ENCODE results near the gene OR6A2.

OR6A2 gene

DNA sequence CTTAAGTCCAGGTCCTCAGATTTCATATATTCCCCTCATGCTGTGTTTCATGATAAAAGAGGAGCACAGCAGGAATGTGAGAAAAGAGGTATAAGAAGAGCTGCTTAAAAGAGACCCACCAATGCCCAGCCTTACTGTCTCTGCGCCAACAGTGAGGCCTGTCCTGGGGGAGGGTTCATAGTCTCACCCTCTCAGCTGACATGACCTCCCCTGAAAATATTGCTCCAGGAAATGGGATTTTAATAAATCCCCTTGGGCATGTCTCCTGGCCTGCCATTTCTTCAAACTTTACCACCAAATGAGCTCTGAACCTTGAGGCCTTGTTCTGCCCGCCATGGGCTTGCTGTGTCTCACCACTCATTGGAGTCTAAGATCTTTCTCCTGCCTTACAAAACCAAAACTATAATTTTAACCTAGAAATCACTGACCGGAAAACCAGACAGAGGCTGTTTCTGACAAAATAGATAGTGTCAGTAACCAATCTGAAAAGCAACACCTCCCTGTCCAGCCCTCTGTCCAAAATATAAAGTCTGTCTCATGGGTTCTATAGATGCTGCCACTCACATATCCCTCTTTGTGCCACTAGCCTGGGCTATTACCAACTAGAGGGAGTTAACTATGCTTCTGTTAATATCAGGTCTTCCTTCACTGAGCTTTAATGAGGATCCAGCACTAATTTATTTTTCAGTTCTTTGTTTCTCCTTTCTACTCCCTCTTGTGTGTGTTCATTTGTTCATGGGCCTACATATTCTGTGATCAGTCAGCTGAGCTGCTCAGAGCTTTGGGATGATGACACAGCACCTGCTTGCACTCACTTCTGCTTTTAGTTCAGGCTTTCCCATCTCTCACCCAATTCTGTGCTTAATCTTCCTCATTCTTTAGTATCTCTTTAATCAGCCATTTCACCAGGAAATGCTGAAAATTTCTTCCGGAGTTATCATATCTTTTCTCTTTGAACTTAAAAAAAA is 27.3 kb downstream of the OR6A2 start, which contains the start of gene OR2AG2:
TSS of gene OR2AG2 (minus strand) at position 51 of the 968 bp plus-strand sequence. CDS start 3,019 bp downstream, outside the sequence.
- Histone ChIP-seq H3K4me3 (no peak within 1 kb of the TSS), H3K27ac (peak within 1 kb of the TSS in 2 of 21 experiments; percentile 21 to 26)

DNA sequence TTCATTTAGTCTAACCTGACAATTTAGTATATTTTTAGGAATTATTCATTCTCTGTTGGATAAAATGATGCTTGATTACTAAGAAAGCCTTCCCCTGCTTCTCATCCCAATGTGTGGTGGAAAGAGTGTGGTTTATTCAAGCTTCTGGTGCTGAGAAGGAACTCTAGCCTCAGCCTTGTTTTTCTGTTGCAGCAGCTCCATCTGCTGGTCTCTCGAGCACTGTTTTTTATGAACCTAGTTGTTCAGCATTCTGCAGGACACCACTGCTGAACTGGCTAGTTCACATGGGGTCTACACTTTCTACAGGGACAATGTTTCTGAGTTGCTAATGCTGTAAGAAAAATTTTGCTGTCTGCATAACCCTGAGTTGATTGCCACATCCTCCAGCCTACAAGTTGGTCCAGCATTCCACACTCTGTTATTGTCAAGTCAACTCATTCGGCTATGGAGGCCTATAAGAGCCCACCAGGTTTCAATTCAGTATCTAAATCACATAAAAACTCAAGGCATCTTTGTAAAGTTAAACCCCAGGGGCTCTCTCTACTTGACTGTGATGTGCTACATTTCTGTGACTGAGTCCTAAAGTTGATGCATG is 42.0 kb downstream of the OR6A2 start:
- Histone ChIP-seq H3K27ac (no peak overlapping the region), H3K4me3 (no peak overlapping the region)

DNA sequence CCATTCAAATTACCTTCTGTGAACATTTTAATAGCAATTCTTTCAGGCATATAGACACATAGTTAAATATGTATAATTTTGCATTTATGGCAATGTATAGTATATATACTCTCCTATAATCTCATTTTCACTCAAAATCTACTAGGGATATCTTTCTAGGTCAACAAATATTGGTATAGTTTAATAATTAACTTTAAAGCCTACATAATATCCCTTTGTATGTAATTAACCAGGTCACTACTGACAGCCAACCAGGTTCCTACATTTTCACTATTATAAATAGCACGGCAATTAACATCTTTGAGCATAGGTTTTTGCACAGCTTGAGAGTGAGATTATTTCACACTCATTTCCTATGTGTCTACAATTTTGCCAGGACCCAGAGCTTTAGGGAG is 43.5 kb downstream of the OR6A2 start:
- Histone ChIP-seq H3K4me3 (no peak overlapping the region), H3K27ac (no peak overlapping the region)

DNA sequence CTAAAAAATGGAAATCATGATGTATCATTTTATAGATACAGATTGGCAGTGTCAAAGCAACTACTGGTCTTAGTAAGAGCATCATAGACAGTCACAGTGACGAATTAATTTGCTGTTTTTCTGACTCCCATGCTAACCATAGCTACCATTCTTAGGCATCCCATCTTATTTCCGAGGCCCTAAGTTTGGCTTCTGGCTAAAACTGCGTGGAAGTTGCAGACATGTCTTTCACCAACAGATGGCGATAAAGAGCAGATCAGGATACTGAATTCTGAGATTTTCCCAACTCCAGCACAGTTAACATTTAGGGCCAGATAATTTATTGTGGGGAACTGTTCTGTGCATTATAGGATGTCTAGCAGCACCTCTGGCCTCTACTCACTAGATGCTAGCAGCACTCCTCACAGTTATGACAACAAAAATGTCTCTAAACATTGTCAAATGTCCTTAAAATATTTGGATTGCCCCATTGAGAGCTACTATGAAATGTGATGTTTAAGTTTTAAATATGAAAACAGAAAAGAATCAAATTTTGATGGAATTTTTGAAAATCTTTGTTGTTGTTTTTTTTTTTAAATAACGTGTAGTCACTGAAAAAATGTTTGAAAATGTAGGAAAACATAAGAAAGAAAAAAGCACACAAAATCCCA is 44.1 kb downstream of the OR6A2 start:
- no peak overlapping the region for H3K4me3 ChIP-seq
- no peak overlapping the region for H3K27ac ChIP-seq

DNA sequence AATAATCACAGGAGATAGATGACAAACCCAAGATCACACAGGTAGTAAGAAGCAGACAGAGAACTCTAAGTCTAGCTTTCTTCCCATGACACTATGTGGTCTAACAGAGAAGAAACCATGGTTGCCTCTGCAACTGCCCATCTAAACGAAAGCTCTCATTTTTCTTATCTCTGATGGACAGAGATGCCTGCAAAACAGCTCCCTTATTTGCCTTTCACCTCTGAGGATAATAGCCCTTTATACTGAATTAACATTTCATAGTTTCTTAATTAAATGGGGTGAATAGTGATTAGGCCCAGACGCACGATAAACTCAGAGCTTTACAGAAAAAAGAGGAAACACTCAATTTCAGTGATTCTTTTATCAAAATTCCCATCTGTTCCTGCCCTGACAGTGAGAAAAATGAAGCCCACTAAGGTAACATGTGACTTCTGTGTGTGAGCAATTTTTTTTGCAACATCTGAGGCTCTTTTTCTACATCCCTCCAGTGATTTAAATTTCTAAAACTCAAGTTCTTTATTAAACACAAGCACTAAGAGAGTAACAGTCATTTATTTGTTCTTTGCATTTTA is 52.3 kb downstream of the OR6A2 start:
- H3K27ac ChIP-seq: peak overlapping the region in 13 of 21 experiments; percentile 33 to 92 (median 79)

DNA sequence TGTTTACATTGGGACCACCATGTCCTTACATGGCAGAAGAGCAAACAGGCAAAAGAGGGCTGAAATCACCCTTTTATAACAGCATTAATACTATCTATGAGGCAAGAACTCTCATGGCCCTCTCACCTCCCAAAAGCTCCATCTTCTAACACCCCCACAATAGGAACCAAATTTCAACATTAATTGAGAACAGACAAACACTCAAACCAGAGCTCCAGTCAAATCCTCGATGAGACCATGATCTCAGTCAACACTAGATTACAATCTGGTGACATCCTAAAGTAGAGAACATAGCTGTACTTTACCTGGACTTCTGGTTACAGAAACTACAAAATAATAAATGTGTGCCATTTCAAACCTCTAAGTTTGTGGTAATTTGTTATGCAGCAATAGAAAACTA is 52.9 kb downstream of the OR6A2 start:
- Histone ChIP-seq H3K27ac (peak overlapping the region in 19 of 21 experiments; percentile 23 to 92 (median 78)), H3K4me3 (peak overlapping the region in 5 of 7 experiments; percentile 6 to 32 (median 22))

More for the DNA sequence above, 52.3 kb downstream of the OR6A2 start:
- no peak overlapping the region for H3K4me3 ChIP-seq

DNA sequence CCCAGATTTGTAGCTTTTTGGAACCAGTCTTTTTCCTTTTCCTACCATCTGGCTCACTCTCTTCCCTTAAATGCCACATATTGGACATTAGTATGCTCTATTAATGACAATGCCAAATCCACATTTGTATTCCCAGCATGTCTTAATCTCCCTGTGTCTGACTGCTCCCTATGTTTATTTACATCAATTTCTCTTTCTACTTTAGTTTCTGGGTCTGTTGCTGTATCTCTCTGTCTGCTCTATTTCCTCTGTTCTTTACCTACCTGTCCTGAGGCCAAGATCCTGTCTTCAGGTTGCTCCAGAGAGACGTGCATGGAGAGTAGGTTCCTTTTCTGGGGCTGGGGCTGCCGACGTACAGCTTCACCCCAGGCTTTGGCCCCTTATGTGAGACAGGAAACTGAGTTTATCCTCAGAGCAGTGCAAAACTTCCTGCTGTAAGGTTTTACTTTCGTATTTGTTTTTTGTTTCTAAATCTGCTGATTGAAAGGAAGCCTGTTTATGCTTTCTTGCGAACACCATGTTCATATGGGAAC is 53.3 kb downstream of the OR6A2 start:
- H3K27ac ChIP-seq: peak overlapping the region in 19 of 21 experiments; percentile 23 to 92 (median 78)
- peak overlapping the region; percentile 6 to 32 (median 21) for H3K4me3 ChIP-seq

DNA sequence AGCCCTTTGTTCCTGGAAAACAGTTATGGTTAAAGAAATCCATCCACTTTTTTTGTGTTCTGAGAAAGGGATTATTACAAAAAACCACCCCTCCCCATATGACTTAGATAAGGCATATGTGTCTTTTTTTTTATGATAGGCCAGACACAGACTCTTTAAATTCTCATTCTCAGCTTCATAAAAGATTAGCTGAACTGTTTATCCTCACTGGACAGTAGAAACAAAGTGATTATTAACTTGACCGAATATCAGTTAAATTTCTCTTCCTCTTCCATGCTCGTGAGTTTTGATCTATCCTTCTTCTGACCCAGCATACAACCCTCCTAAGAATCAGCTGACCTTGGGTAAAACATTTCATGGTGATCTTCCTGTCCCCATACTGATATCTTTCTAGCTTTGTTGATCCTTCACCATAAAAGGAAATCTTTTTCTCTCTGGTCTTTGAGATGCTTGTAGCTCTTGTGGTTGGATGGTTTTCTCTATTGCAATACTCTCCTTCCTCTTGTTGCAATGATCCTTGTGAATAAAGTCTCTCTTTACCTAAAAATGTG is 53.9 kb downstream of the OR6A2 start:
- Histone ChIP-seq H3K4me3 (peak overlapping the region; percentile 6 to 32 (median 21)), H3K27ac (peak overlapping the region in 17 of 21 experiments; percentile 17 to 92 (median 78))

DNA sequence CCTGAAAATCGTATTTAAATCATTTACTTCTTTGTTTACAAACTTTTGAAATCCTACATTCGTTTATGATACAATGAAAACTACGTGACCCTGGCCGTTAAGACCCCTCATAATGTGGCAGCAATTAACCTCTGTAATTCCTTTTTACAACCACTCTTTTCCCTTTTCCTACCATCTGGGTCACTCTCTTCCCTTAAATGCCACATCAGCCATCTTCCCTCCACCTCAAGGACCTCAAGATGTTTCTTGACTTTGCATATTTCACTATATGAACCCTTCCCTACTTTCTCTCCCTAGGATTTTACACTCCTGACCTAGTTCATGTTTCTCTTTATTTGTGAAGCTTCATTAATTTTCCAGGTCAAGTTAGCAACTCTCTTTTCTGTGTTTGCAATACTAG is 54.5 kb downstream of the OR6A2 start:
- H3K4me3 ChIP-seq: peak overlapping the region in 5 of 7 experiments; percentile 9 to 32 (median 22)
- peak overlapping the region in 13 of 21 experiments; percentile 39 to 92 (median 79) for H3K27ac ChIP-seq

DNA sequence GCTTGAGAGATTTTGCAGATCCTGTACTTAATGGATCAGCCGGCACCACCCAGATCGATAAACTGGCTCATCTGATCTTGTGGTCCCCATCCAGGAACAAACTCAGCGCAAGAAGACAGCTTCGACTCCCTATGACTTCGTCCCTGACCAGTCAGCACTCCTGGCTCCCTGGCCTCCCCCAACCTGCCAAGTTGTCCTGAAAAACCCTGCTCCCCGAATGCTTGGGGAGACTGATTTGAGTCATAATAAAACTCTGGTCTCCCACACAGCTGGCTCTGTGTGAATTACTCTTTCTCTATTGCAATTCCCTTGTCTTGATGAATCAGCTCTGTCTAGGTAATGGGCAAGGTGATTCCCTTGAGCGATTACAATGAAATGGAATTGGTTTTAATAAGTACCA is 57.2 kb downstream of the OR6A2 start:
- Histone ChIP-seq H3K27ac (peak overlapping the region in 2 of 21 experiments; percentile 27 to 88), H3K4me3 (peak overlapping the region in 1 of 7 experiments; percentile 8)

All from skin epidermis (tissue), 12 donors.